Thyroid gland (tissue), 4 donors: Measurements from ENCODE around the gene HSD17B1. TPM values are rescaled to one million over a fixed set of nuclear protein-coding genes. Genes with fewer than 3 reads are reported as not detected.

Experiments used
- DNase-seq, 2 donors: peaks; one replicate each; pipeline ENCODE4 v3.0.0-alpha.2; 2019
- H3K27ac ChIP-seq, 3 donors: fragments of 200-600 bp; sonication (generic); 1 replicate in 2 of 3; 2 replicates in 1 of 3; pipeline ENCODE4 v1.5.1; 2016 to 2019; ENCODE audit warnings: mild to moderate bottlenecking in 1 of 3, moderate library complexity in 1 of 3
- H3K27me3 ChIP-seq: fragments of 200-600 bp; sonication (generic); one replicate; pipeline ENCODE4 v1.5.1; 2019
- H3K36me3 ChIP-seq, 2 donors: fragments of 200-600 bp; sonication (generic); one replicate each; pipeline ENCODE4 v1.5.1; 2016 to 2019
- H3K4me1 ChIP-seq, 2 donors: fragments of 200-600 bp; sonication (generic); one replicate each; pipeline ENCODE4 v1.5.1; 2017 to 2019
- H3K4me3 ChIP-seq, 3 donors: fragments of 200-600 bp; sonication (generic); replicated peaks in 1 of 3; 1 replicate in 2 of 3; 2 replicates in 1 of 3; pipeline ENCODE4 v1.5.1; 2016; ENCODE audit warnings: mild to moderate bottlenecking in 1 of 3
- H3K9me3 ChIP-seq: fragments of 200-600 bp; sonication (generic); one replicate; pipeline ENCODE4 v1.5.1; 2017
- POLR2A ChIP-seq, 2 donors: fragments of 450-650 bp; IDR thresholded peaks; one replicate each; pipeline ENCODE4 v1.6.1; 2017; ENCODE audit warnings: antibody characterized with exemption in 2 of 2, mild to moderate bottlenecking in 2 of 2, moderate library complexity in 1 of 2
- WGBS, 2 donors: methylation state at CpG; one replicate each; pipeline ENCODE4 v1.1.5; 2017; 5-methylcytosine and 5-hydroxymethylcytosine counted together
- intact Hi-C: fragments of 100-400 bp; cut with DNase I; formaldehyde crosslinking; loops from one replicate; pipeline ENCODE4 v1.15.1; 2023
- total RNA-seq, 4 donors: library from RNA; depleted of rRNA; stranded (reverse); fragments of >200 nt; gene quantifications; one replicate each; pipeline ENCODE4 v1.2.3, GENCODE V29; 2016
- TF ChIP-seq, protein P1 (sequence below), 6 experiments: fragments of 200-600 bp in 3 of 6; fragments of 450-650 bp in 3 of 6; sonication (generic) in 3 of 6; IDR thresholded peaks; one replicate each; pipeline ENCODE4 v1.5.1; 2016 to 2019; ENCODE audit warnings: antibody characterized with exemption in 6 of 6, mild to moderate bottlenecking in 2 of 6, inconsistent platforms in 1 of 6, moderate library complexity in 1 of 6

Gene HSD17B1
- total RNA-seq, 4 donors from 2014 or later = 0.21 to 4.1 (median 1.3) TPM

DNA sequence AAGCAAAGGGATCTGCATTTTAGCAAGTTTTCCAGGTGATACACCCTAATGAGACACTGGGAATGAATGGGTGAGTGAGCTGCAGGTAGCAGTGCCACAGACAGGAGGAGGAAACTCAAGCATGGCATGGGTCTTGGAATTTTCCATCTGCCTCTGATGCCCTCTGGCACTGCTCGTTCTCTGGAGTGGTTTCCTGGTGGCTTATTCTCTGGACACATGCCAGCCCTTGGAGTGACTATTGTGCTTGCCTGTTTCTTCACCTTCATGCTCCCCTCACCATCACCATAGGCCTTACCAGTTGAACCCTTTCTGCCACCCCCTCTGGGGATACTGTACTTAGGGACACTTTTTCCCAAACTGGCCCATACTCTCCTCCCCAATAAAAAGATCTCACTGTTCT is 10.8 kb downstream of the HSD17B1 start:
- WGBS, 2 donors = 6 to 29% methylated on average over 1 of the region's 1 CpG
- H3K36me3 ChIP-seq = peaks cover 18% of the 10 kb centered on the region in 2 donors
- no peak overlapping the region for H3K4me3 ChIP-seq
- no peaks in the 10 kb centered on the region for H3K27me3 ChIP-seq
- TF ChIP-seq, protein P1, sequence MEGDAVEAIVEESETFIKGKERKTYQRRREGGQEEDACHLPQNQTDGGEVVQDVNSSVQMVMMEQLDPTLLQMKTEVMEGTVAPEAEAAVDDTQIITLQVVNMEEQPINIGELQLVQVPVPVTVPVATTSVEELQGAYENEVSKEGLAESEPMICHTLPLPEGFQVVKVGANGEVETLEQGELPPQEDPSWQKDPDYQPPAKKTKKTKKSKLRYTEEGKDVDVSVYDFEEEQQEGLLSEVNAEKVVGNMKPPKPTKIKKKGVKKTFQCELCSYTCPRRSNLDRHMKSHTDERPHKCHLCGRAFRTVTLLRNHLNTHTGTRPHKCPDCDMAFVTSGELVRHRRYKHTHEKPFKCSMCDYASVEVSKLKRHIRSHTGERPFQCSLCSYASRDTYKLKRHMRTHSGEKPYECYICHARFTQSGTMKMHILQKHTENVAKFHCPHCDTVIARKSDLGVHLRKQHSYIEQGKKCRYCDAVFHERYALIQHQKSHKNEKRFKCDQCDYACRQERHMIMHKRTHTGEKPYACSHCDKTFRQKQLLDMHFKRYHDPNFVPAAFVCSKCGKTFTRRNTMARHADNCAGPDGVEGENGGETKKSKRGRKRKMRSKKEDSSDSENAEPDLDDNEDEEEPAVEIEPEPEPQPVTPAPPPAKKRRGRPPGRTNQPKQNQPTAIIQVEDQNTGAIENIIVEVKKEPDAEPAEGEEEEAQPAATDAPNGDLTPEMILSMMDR (IDR thresholded peaks at IDR 0.05) = peak in 3 of 6 experiments; percentile 17 to 36 (median 33)
- TF ChIP-seq POLR2A (IDR thresholded peaks at IDR 0.05) = no peak
- H3K9me3 ChIP-seq = no peaks in the 10 kb centered on the region
- DNase-seq = peak; percentile 81 to 84
- intact Hi-C loops = no loop called here
- peak overlapping the region; percentile 26 to 69 (median 58) for H3K27ac ChIP-seq
- H3K4me1 ChIP-seq = peaks cover 42 to 43% of the 10 kb centered on the region in 2 donors

DNA sequence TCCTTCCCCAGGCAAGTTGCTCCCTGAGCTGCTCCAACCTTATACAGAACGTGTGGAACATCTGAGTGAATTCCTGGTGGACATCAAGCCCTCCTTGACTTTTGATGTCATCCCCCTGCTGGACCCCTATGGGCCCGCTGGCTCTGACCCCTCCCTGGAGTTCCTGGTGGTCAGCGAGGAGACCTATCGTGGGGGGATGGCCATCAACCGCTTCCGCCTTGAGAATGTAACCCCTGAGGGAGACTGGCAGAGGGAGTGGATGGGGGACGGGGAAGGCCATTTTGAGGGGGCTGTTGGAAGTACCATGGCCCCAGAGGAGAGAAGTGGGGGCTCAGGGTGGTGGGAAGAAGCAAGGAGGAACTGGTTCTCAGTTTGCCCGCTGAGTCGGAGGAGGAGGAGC is 11.2 kb downstream of the HSD17B1 start:
- peaks cover 43 to 46% of the 10 kb centered on the region in 2 donors for H3K4me1 ChIP-seq
- no peaks in the 10 kb centered on the region for H3K27me3 ChIP-seq
- no peak overlapping the region for H3K4me3 ChIP-seq
- WGBS, 2 donors = 89 to 90% methylated on average over 9 of the region's 9 CpGs
- peaks cover 22% of the 10 kb centered on the region in 2 donors for H3K36me3 ChIP-seq
- no peaks in the 10 kb centered on the region for H3K9me3 ChIP-seq
- no peak for DNase-seq
- no peak for TF ChIP-seq POLR2A (IDR thresholded peaks at IDR 0.05)
- TF ChIP-seq, protein P1 (IDR thresholded peaks at IDR 0.05) = no peak
- H3K27ac ChIP-seq = peak overlapping the region; percentile 26 to 58 (median 31)
- intact Hi-C loops = no loop called here

DNA sequence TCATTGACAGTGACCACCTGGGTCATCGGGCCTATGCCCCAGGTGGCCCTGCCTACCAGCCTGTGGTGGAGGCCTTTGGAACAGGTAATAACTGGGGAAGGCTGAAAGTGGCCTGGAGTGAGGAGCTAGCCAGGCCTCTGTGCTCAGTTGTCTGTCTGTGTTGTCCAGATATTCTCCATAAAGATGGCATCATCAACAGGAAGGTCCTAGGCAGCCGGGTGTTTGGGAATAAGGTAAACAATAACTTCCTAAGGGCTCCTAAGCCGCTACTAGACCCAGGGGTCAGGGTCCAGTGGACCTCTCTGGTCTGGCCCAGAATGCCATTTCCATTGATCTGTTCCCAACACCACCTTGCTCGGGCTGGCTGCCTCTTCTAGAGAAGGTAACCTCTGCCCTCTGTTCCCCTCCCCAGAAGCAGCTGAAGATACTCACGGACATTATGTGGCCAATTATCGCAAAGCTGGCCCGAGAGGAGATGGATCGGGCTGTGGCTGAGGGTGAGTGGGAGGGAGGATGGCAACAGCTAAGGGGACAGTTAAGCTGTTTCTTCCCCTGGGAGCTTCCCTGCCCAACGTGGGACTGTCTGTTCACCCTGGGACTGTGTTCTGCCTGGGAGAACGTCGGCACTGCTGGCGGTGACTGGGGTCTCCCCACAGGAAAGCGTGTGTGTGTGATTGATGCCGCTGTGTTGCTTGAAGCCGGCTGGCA is 12.2 kb downstream of the HSD17B1 start:
- H3K27me3 ChIP-seq = no peaks in the 10 kb centered on the region
- peak overlapping the region in 1 of 3 donors; percentile 31 for H3K27ac ChIP-seq
- no peak for DNase-seq

GRCh38 chr17:42565523-42566214 is 12.9 kb downstream of the HSD17B1 start:
- no peak overlapping the region for H3K4me3 ChIP-seq
- H3K4me1 ChIP-seq = peaks cover 43 to 52% of the 10 kb centered on the region in 2 donors
- 84 to 92% methylated on average over 9 to 16 of the region's 16 CpGs for WGBS, 2 donors
- intact Hi-C loops = no loop called here
- no peak for DNase-seq
- H3K36me3 ChIP-seq = peaks cover 37 to 39% of the 10 kb centered on the region in 2 donors
- TF ChIP-seq, protein P1 (IDR thresholded peaks at IDR 0.05) = no peak
- TF ChIP-seq POLR2A (IDR thresholded peaks at IDR 0.05) = no peak
- H3K9me3 ChIP-seq = no peaks in the 10 kb centered on the region
- peak overlapping the region in 2 of 3 donors; percentile 82 to 96 for H3K27ac ChIP-seq
- H3K27me3 ChIP-seq = no peaks in the 10 kb centered on the region

More for the DNA sequence above, 12.2 kb downstream of the HSD17B1 start:
- 91 to 92% methylated on average over 15 of the region's 15 CpGs for WGBS, 2 donors
- intact Hi-C loops = no loop called here
- H3K4me3 ChIP-seq = no peak overlapping the region
- peaks cover 43 to 50% of the 10 kb centered on the region in 2 donors for H3K4me1 ChIP-seq
- peaks cover 32% of the 10 kb centered on the region in 2 donors for H3K36me3 ChIP-seq
- H3K9me3 ChIP-seq = no peaks in the 10 kb centered on the region
- TF ChIP-seq, protein P1 (IDR thresholded peaks at IDR 0.05) = no peak
- no peak for TF ChIP-seq POLR2A (IDR thresholded peaks at IDR 0.05)
